Breast epithelium (tissue), 3 donors: ENCODE measurements around the gene RETREG1.
A peak's percentile ranks its signal among the peaks of the same experiment; 100 is the strongest.

Source experiments
- CTCF ChIP-seq, 3 donors: fragments of 450-650 bp; IDR thresholded peaks; one replicate each; pipeline ENCODE4 v1.5.1; 2016 to 2017; ENCODE audit warnings: antibody characterized with exemption in 3 of 3, mild to moderate bottlenecking in 3 of 3, moderate library complexity in 3 of 3
- POLR2A ChIP-seq: fragments of 450-650 bp; IDR thresholded peaks from one replicate; pipeline ENCODE4 v1.6.1; 2016; ENCODE audit warnings: antibody characterized with exemption, mild to moderate bottlenecking, moderate library complexity

GRCh38 chr5:16552666-16553343, 64.0 kb downstream of the RETREG1 start:
- TF ChIP-seq CTCF (IDR thresholded peaks at IDR 0.05), result peak; percentile 51 to 67 (median 66)
- TF ChIP-seq POLR2A, result no peak
